HepG2 (cell line): ENCODE measurements around the gene FOSB. TPM values are rescaled to one million over a fixed set of nuclear protein-coding genes. Genes with fewer than 3 reads are reported as not detected.

ENCODE experiments used
- ATAC-seq: fragments of 200-7000 bp; cut with Tn5 transposase; 3 replicates; pipeline ENCODE4 v1.9.1; 2020; ENCODE audit warnings: mild to moderate bottlenecking, moderate library complexity
- BruUV-seq: library from RNA; stranded (reverse); fragments of 400-500 nt; replicated peaks from 2 replicates; lab custom pipeline; 2021; lab: Mats Ljungman, UMichigan
- CTCF ChIA-PET: fragments of 300-600 bp; formaldehyde crosslinking; extraction: SDS; loops from one replicate; lab custom pipeline; 2021; ENCODE audit warnings: low total read pairs, inconsistent platforms, low intra/inter-chr PET ratio; lab: Yijun Ruan, JAX
- POLR2A ChIA-PET: fragments of 350-600 bp; sonication (Branson Sonifier 250); formaldehyde crosslinking; loops from one replicate; lab custom pipeline; 2020; ENCODE audit warnings: antibody characterized with exemption, inconsistent platforms; lab: Yijun Ruan, JAX
- DNase-seq: peaks from one replicate; pipeline ENCODE4 v3.0.0-alpha.2; 2015; ENCODE audit warnings: low spot score
- FAIRE-seq: peaks from 3 replicates; lab custom pipeline; 2011; peaks lifted over from hg19 to GRCh38; lab: Jason Lieb, UNC
- H2AFZ ChIP-seq: one replicate; pipeline ENCODE4 v1.6.1; 2011; ENCODE audit warnings: low read length, inconsistent platforms
- H3K27ac ChIP-seq: fragments of 300-600 bp; 3 replicates; pipeline ENCODE4 v1.8.0; 2011; ENCODE audit warnings: mixed run types, mild to moderate bottlenecking, mixed read lengths, low read length, inconsistent platforms; ENCODE audit not compliant: insufficient read depth; ENCODE audit errors: extremely low read length
- H3K27me3 ChIP-seq, 2 experiments: fragments of 200-600 bp in 1 of 2; 2 replicates in 1 of 2; 3 replicates in 1 of 2; pipeline versions ENCODE4 v1.6.0 to v1.8.0; 2011; ENCODE audit warnings: low read length in 2 of 2, mild to moderate bottlenecking in 2 of 2, moderate library complexity in 2 of 2, inconsistent platforms in 1 of 2; ENCODE audit not compliant: insufficient read depth in 2 of 2, control insufficient read depth in 1 of 2
- H3K36me3 ChIP-seq, 2 experiments: fragments of 200-600 bp in 1 of 2; replicated peaks in 1 of 2; 2 replicates in 1 of 2; 3 replicates in 1 of 2; pipeline versions ENCODE4 v1.5.1 to v1.8.0; 2011; ENCODE audit warnings: low read length in 2 of 2, inconsistent platforms in 1 of 2; ENCODE audit not compliant: insufficient read depth in 2 of 2, control insufficient read depth in 1 of 2
- H3K4me1 ChIP-seq: 2 replicates; pipeline ENCODE4 v1.5.1; 2012; ENCODE audit warnings: low read length, inconsistent platforms; ENCODE audit not compliant: insufficient read depth
- H3K4me2 ChIP-seq: 2 replicates; pipeline ENCODE4 v1.6.0; 2011; ENCODE audit warnings: low read depth, low read length, inconsistent platforms
- H3K4me3 ChIP-seq, 3 experiments: fragments of 200-600 bp in 1 of 3; sonication (generic), shearing (Covaris generic) in 1 of 3; replicated peaks in 1 of 3; 2 replicates each; pipeline ENCODE4 v1.5.1; 2011 to 2016; ENCODE audit warnings: low read length in 3 of 3, inconsistent platforms in 2 of 3, low read depth in 2 of 3, mild to moderate bottlenecking in 2 of 3, control low read depth in 1 of 3, mixed read lengths in 1 of 3; ENCODE audit not compliant: insufficient read depth in 1 of 3
- H3K79me2 ChIP-seq: one replicate; pipeline ENCODE4 v1.6.1; 2011; ENCODE audit warnings: low read length, inconsistent platforms; ENCODE audit not compliant: insufficient read depth
- H3K9ac ChIP-seq: 2 replicates; pipeline ENCODE4 v1.6.0; 2011; ENCODE audit warnings: mild to moderate bottlenecking, low read depth, low read length, inconsistent platforms; ENCODE audit not compliant: insufficient read depth
- H3K9me3 ChIP-seq: 2 replicates; pipeline ENCODE4 v1.5.1; 2012; ENCODE audit warnings: mild to moderate bottlenecking, low read length
- H4K20me1 ChIP-seq: 2 replicates; pipeline ENCODE4 v1.6.0; 2011; ENCODE audit warnings: inconsistent platforms, mild to moderate bottlenecking, low read length, moderate library complexity; ENCODE audit not compliant: insufficient read depth
- ELF4 ChIP-seq: sonication (generic); formaldehyde crosslinking; IDR thresholded peaks from 2 replicates; pipeline ENCODE4 v1.5.0; 2020; ENCODE audit warnings: missing genetic modification reagents, mild to moderate bottlenecking, moderate library complexity, borderline replicate concordance
- FOXP4 ChIP-seq: sonication (generic); formaldehyde crosslinking; IDR thresholded peaks from 2 replicates; pipeline ENCODE4 v1.4.0; 2020; ENCODE audit warnings: missing genetic modification reagents
- HMGXB3 ChIP-seq: sonication (generic); formaldehyde crosslinking; IDR thresholded peaks from 2 replicates; pipeline ENCODE4 v1.4.0; 2020; ENCODE audit warnings: missing genetic modification reagents, borderline replicate concordance
- IKZF4 ChIP-seq: sonication (generic); formaldehyde crosslinking; IDR thresholded peaks from 2 replicates; pipeline ENCODE4 v1.5.1; 2020; ENCODE audit warnings: borderline replicate concordance, mild to moderate bottlenecking, low read depth, missing genetic modification reagents; ENCODE audit errors: not compliant biosample characterization
- MAF1 ChIP-seq: sonication (generic); formaldehyde crosslinking; IDR thresholded peaks from 2 replicates; pipeline ENCODE4 v1.5.0; 2020; ENCODE audit warnings: missing genetic modification reagents, borderline replicate concordance
- POGZ ChIP-seq: sonication (generic); formaldehyde crosslinking; IDR thresholded peaks from 2 replicates; pipeline ENCODE4 v1.4.0; 2020; ENCODE audit warnings: mild to moderate bottlenecking, missing genetic modification reagents
- RORA ChIP-seq: sonication (generic); formaldehyde crosslinking; IDR thresholded peaks from 2 replicates; pipeline ENCODE4 v1.5.0; 2020; ENCODE audit warnings: mild to moderate bottlenecking, missing genetic modification reagents, moderate library complexity
- SATB2 ChIP-seq: sonication (generic); formaldehyde crosslinking; IDR thresholded peaks from 2 replicates; pipeline ENCODE4 v1.5.0; 2020; ENCODE audit warnings: missing genetic modification reagents
- SIX4 ChIP-seq: sonication (generic); formaldehyde crosslinking; IDR thresholded peaks from 2 replicates; pipeline ENCODE4 v1.4.0; 2020; ENCODE audit warnings: missing genetic modification reagents
- ZNF331 ChIP-seq: sonication (generic); formaldehyde crosslinking; IDR thresholded peaks from 2 replicates; pipeline ENCODE4 v1.4.0; 2020; ENCODE audit warnings: missing genetic modification reagents
- ZNF7 ChIP-seq: IDR thresholded peaks from 2 replicates; pipeline ENCODE4 v1.6.1; 2016; ENCODE audit warnings: missing biosample characterization, missing genetic modification reagents
- ZNF777 ChIP-seq: sonication (generic); formaldehyde crosslinking; IDR thresholded peaks from 2 replicates; pipeline ENCODE4 v1.4.0; 2020; ENCODE audit warnings: missing genetic modification reagents
- WGBS: methylation state at CpG from one replicate; pipeline ENCODE4 v1.1.6; 2017; ENCODE audit warnings: low lambda C conversion rate; 5-methylcytosine and 5-hydroxymethylcytosine counted together
- in situ Hi-C: cut with HindIII; loops from 2 replicates; pipeline ENCODE4 v1.10.0; 2017; ENCODE audit warnings: low pct_unique_long_range_greater_than_20kb; ENCODE audit not compliant: extremely low pct_ligation_motif_present
- intact Hi-C: fragments of 100-400 bp; cut with micrococcal nuclease; formaldehyde crosslinking; loops from one replicate; pipeline ENCODE4 v1.10.0; 2022; ENCODE audit not compliant: unreplicated experiment
- polyA plus RNA-seq, 8 experiments: library from polyadenylated mRNA; depleted of rRNA in 3 of 8; stranded (reverse) in 7 of 8; unstranded in 1 of 8; fragments of >200 nt; fragmentation: Illumina TruSeq in 4 of 8; extraction: Trizol in 4 of 8; gene quantifications; 2 replicates each; pipeline versions ENCODE4 v1.2.1 to v1.2.3, GENCODE V29; 2011 to 2016; ENCODE audit warnings: low read depth in 4 of 8, missing spikeins in 1 of 8, mixed read lengths in 1 of 8; ENCODE audit not compliant: insufficient read depth in 1 of 8
- total RNA-seq, 5 experiments: library from RNA; depleted of rRNA; stranded (reverse); fragments of >200 nt; fragmentation: Illumina TruSeq; extraction: Trizol; gene quantifications; 2 replicates each; pipeline ENCODE4 v1.2.3, GENCODE V29; 2016; ENCODE audit warnings: low read depth in 1 of 5
- TF ChIP-seq, protein P1 (sequence below): sonication (generic); formaldehyde crosslinking; conservative IDR thresholded peaks from 2 replicates; pipeline ENCODE4 v1.4.0; 2020; ENCODE audit warnings: mild to moderate bottlenecking, missing genetic modification reagents, moderate library complexity

The FOSB gene
- total and polyA plus RNA-seq, 2 of the 13 experiments (the other 11 are each of a cell fraction or from before 2014, with no cell fraction given): 2.8 to 6.0 TPM

DNA sequence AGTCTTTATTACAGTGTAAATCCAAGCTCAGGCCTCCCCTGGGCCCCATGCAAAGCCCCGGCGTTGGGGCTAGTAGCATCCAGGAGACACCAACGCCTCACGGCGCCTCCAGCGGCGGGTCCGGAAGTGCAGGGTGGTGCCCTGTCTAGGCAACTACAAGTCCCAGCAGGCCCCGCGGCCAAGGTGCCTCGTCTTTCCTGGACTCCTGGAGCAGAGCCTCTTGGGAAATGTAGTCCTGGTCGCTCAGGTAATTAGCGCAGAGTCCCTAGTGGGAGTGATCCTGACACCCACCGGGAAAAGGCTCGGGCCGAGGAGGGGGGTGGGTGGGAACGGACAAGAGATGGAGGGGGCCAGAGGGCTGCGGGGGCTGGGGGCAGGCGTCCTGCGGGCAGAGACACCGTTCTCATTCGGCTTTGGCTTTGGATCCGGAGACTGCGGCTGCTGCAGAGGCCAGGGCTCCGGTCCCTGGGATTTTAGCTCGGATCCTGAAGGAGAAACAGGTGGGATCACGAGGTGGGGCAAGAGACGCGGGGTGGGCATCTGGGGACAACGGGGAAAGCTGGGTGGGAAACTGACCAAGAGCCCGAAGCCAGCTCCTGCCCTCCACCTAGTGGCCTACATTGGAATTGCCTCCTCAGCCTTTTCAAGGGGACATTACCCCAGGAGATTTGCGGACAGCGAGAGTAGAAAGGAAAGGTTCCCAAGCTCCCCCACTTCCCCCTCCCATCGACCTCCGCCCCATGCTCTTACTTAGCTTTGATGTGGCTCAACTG, 17.7 kb downstream of the FOSB start:
- no peaks in the 10 kb centered on the region for H3K79me2 ChIP-seq
- ChIA-PET CTCF (interaction anchor here (0.8 to 2.4 kb wide), 5 partner anchors 8 to 81 kb away, joined by 4 to 21 read pairs (median 12); partner anchors contain the start of gene PPP1R13L), POLR2A (interaction anchor here (1.1 to 1.8 kb wide), 7 partner anchors 10 to 99 kb away, joined by 3 to 8 read pairs (median 4); partner anchors contain the start of gene FOSB)
- peak overlapping the region; percentile 36 for H3K27ac ChIP-seq
- DNase-seq: peak; percentile 93
- peak; percentile 97 for ATAC-seq
- H3K9me3 ChIP-seq: no peaks in the 10 kb centered on the region
- peak overlapping the region; percentile 54 for H2AFZ ChIP-seq
- H3K36me3 ChIP-seq: no peaks in the 10 kb centered on the region
- H4K20me1 ChIP-seq: no peaks in the 10 kb centered on the region
- in situ Hi-C loops (no loop called here), intact Hi-C loops (loop anchor here (1.0 kb wide), 1 partner anchor 8 kb away; no protein-coding TSS in a partner anchor)
- peaks cover 0 to 6% of the 10 kb centered on the region in 2 experiments; a peak in 2 of 5 replicates for H3K27me3 ChIP-seq
- WGBS: 3% methylated on average over 19 of the region's 35 CpGs
- peak; percentile 64 for FAIRE-seq
- peak overlapping the region; percentile 51; the same call in 1 of the 2 replicates for H3K9ac ChIP-seq
- peak overlapping the region; percentile 77 for H3K4me2 ChIP-seq
- peaks cover 25% of the 10 kb centered on the region for H3K4me1 ChIP-seq
- no TSS peak for BruUV-seq
- peak overlapping the region; percentile 66 to 88 (median 76) for H3K4me3 ChIP-seq
- TF ChIP-seq FOXP4 (CRISPR knock-in tag) (no peak), ZNF777 (CRISPR knock-in tag) (no peak), RORA (CRISPR knock-in tag) (no peak), ZNF331 (CRISPR knock-in tag) (peak; percentile 17; the same call in 1 of the 2 replicates), HMGXB3 (no peak; the same call in 1 of the 2 replicates), IKZF4 (no peak), ZNF7 (CRISPR knock-in tag) (no peak), SATB2 (no peak), MAF1 (CRISPR knock-in tag) (no peak), SIX4 (CRISPR knock-in tag) (no peak), ELF4 (CRISPR knock-in tag) (no peak), POGZ (CRISPR knock-in tag) (peak; percentile 33; the same call in 1 of the 2 replicates)
- TF ChIP-seq, protein P1, sequence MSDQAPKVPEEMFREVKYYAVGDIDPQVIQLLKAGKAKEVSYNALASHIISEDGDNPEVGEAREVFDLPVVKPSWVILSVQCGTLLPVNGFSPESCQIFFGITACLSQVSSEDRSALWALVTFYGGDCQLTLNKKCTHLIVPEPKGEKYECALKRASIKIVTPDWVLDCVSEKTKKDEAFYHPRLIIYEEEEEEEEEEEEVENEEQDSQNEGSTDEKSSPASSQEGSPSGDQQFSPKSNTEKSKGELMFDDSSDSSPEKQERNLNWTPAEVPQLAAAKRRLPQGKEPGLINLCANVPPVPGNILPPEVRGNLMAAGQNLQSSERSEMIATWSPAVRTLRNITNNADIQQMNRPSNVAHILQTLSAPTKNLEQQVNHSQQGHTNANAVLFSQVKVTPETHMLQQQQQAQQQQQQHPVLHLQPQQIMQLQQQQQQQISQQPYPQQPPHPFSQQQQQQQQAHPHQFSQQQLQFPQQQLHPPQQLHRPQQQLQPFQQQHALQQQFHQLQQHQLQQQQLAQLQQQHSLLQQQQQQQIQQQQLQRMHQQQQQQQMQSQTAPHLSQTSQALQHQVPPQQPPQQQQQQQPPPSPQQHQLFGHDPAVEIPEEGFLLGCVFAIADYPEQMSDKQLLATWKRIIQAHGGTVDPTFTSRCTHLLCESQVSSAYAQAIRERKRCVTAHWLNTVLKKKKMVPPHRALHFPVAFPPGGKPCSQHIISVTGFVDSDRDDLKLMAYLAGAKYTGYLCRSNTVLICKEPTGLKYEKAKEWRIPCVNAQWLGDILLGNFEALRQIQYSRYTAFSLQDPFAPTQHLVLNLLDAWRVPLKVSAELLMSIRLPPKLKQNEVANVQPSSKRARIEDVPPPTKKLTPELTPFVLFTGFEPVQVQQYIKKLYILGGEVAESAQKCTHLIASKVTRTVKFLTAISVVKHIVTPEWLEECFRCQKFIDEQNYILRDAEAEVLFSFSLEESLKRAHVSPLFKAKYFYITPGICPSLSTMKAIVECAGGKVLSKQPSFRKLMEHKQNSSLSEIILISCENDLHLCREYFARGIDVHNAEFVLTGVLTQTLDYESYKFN (CRISPR knock-in tag): no peak
